Uterine smooth muscle cell (primary cell): ENCODE results near the gene SLC17A4. TPM values are rescaled to one million over a fixed set of nuclear protein-coding genes. Genes with fewer than 3 reads are reported as not detected.

Source experiments
- total RNA-seq: library from RNA; depleted of rRNA; stranded (reverse); fragments of >200 nt; gene quantifications from 2 replicates; pipeline ENCODE4 v1.2.3, GENCODE V29; 2014

Gene SLC17A4, protein sequence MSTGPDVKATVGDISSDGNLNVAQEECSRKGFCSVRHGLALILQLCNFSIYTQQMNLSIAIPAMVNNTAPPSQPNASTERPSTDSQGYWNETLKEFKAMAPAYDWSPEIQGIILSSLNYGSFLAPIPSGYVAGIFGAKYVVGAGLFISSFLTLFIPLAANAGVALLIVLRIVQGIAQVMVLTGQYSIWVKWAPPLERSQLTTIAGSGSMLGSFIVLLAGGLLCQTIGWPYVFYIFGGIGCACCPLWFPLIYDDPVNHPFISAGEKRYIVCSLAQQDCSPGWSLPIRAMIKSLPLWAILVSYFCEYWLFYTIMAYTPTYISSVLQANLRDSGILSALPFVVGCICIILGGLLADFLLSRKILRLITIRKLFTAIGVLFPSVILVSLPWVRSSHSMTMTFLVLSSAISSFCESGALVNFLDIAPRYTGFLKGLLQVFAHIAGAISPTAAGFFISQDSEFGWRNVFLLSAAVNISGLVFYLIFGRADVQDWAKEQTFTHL
- total RNA-seq: not detected in 2 replicates

DNA sequence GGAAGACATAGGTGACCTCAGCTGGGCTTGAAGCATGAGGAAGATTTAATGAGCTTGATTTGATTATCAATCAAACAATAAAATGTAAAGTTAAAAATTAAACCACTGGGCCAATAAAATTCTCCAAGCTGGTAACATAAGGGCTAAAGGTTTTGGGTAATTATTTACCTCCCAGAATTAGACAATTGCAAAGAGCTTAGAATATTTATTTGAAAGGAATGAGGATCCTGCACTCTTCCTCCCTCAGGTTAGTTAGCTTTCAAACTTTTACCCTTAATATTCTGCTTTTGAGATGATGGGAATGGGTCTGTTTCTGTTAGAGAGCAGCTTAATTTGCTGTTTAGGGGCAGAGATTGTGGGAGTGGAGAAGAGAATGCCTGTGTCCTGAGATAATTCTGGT, at the start of gene SLC17A4:
SLC17A4 (plus strand) TSS at position 208 of the 400 bp plus-strand sequence. CDS start 7,221 bp downstream, outside the sequence.

Other genes with a start within 250 kb of the SLC17A4 start
- gene SCGN, start 102.5 kb upstream of the SLC17A4 start, total RNA-seq: not detected in 2 replicates
- gene SLC17A1, start 77.3 kb downstream of the SLC17A4 start, total RNA-seq: not detected in 2 replicates
- gene SLC17A3, start 119.5 kb downstream of the SLC17A4 start, total RNA-seq: not detected in 2 replicates
- not detected in 2 replicates for gene SLC17A2, start 175.9 kb downstream of the SLC17A4 start, total RNA-seq
- gene TRIM38, start 208.1 kb downstream of the SLC17A4 start, total RNA-seq: 9.0 and 11.5 TPM in 2 replicates